Mammary epithelial cell (primary cell): Measurements from ENCODE around the gene KCNQ5.

Source experiments
- CTCF ChIP-seq, 2 donors: IDR thresholded peaks in 1 of 2; conservative IDR thresholded peaks in 1 of 2; 2 replicates each; pipeline ENCODE4 v1.5.1; 2011 to 2012; ENCODE audit warnings: inconsistent platforms in 2 of 2, low read length in 2 of 2, mild to moderate bottlenecking in 2 of 2, control low read depth in 1 of 2, low read depth in 1 of 2; ENCODE audit not compliant: insufficient read depth in 1 of 2; ENCODE audit errors: extremely low read depth in 1 of 2
- EZH2 ChIP-seq: IDR thresholded peaks from 2 replicates; pipeline ENCODE4 v1.6.1; 2012; ENCODE audit warnings: low read length, inconsistent platforms, borderline replicate concordance

- no peak for TF ChIP-seq CTCF (conservative IDR thresholded peaks at IDR 0.05 in 1 of 2, IDR thresholded peaks at IDR 0.05 in 1 of 2; ENCODE audit: extremely low read depth in 1 of 2, insufficient read depth in 1 of 2, low read depth in 1 of 2, low read length in 2 of 2)
- TF ChIP-seq EZH2 = no peak
These were observed 35.7 kb downstream of the KCNQ5 start for GRCh38 chr6:72657407-72658197.
